Measurements from ENCODE around the gene LSAMP. TPM values are rescaled to one million over a fixed set of nuclear protein-coding genes. Genes with fewer than 3 reads are reported as not detected.

LSAMP gene
- total RNA-seq, 4 donors from 2014 or later: 1.9 to 19.7 (median 2.8) TPM

GRCh38 chr3:116045314-116045713 is 400.0 kb downstream of the LSAMP start:
- DNase-seq (ENCODE audit: low spot score) (no peak), ATAC-seq (ENCODE audit: low FRiP score) (no peak)
- TF ChIP-seq CTCF (IDR thresholded peaks at IDR 0.05): no peak

GRCh38 chr3:116040152-116040551 is 405.1 kb downstream of the LSAMP start:
- ATAC-seq (ENCODE audit: low FRiP score) (no peak), DNase-seq (ENCODE audit: low spot score) (no peak)
- no peak for TF ChIP-seq CTCF (IDR thresholded peaks at IDR 0.05)

DNA sequence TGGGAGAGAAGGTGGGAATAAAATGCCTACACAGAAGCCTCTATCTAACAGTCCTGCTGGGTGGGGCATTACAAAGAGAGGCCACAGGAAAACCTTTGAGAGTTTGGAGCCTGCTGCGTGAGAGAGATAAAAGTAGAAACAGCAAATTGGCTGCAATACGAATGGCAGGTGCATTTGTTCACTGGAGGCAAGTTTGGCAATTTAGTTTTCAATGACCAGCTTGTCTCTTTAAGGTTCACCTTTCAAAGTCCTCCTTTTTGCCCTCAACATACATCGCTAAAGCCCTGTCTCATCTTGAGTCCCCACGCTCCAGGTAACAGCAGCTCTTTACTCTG is 405.7 kb downstream of the LSAMP start:
- ATAC-seq (ENCODE audit: low FRiP score) (no peak), DNase-seq (ENCODE audit: low spot score) (no peak)
- TF ChIP-seq CTCF (IDR thresholded peaks at IDR 0.05): no peak

GRCh38 chr3:116038968-116039650 is 406.2 kb downstream of the LSAMP start:
- DNase-seq (ENCODE audit: low spot score): no peak
- ATAC-seq (ENCODE audit: low FRiP score): no peak
- no peak for TF ChIP-seq CTCF (IDR thresholded peaks at IDR 0.05)

GRCh38 chr3:116037954-116038911 is 407.1 kb downstream of the LSAMP start:
- no peak for TF ChIP-seq CTCF (IDR thresholded peaks at IDR 0.05)
- DNase-seq (ENCODE audit: low spot score) (no peak), ATAC-seq (ENCODE audit: low FRiP score) (no peak)

GRCh38 chr3:116035429-116035828 is 409.9 kb downstream of the LSAMP start:
- DNase-seq (ENCODE audit: low spot score): no peak
- no peak for TF ChIP-seq CTCF (IDR thresholded peaks at IDR 0.05)
- ATAC-seq (ENCODE audit: low FRiP score): no peak
